Suppressor macrophage (primary cell): ENCODE measurements around the gene NR5A1.

Experiments used
- DNase-seq, 4 experiments: peaks; one replicate each; pipeline ENCODE4 v3.0.0-alpha.2; 2020 to 2022

NR5A1 gene

GRCh38 chr9:124480621-124480981 lies 26.6 kb downstream of the NR5A1 start:
- peak; percentile 17 to 47 (median 33) for DNase-seq

- no peak for DNase-seq
Observed at GRCh38 chr9:124479947-124480620, 27.1 kb downstream of the NR5A1 start.

- DNase-seq = no peak
Observed at GRCh38 chr9:124479371-124479770, 27.8 kb downstream of the NR5A1 start.

- DNase-seq = no peak
Observed at GRCh38 chr9:124478354-124478753, 28.8 kb downstream of the NR5A1 start.

GRCh38 chr9:124477648-124478285 lies 29.4 kb downstream of the NR5A1 start:
- DNase-seq = no peak

- DNase-seq = peak in 3 of 4 experiments; percentile 26 to 46 (median 36)
Observed at GRCh38 chr9:124477211-124477647, 30.0 kb downstream of the NR5A1 start.

GRCh38 chr9:124475868-124476690 lies 31.1 kb downstream of the NR5A1 start:
- peak in 3 of 4 experiments; percentile 25 to 66 (median 38) for DNase-seq

- DNase-seq = no peak
Observed at GRCh38 chr9:124475158-124475867, 31.9 kb downstream of the NR5A1 start.

- DNase-seq = no peak
Observed at GRCh38 chr9:124474151-124474550, 33.0 kb downstream of the NR5A1 start.

GRCh38 chr9:124473310-124473709 lies 33.9 kb downstream of the NR5A1 start:
- DNase-seq = no peak

- DNase-seq = no peak
Observed at GRCh38 chr9:124472770-124473169, 34.4 kb downstream of the NR5A1 start.

- no peak for DNase-seq
Observed at GRCh38 chr9:124471761-124472160, 35.4 kb downstream of the NR5A1 start.

- DNase-seq = no peak
Observed at GRCh38 chr9:124470726-124471125, 36.5 kb downstream of the NR5A1 start.

GRCh38 chr9:124470306-124470705 lies 36.9 kb downstream of the NR5A1 start:
- no peak for DNase-seq

- no peak for DNase-seq
Observed at GRCh38 chr9:124469011-124469832, 38.0 kb downstream of the NR5A1 start.

GRCh38 chr9:124468061-124468740 lies 39.0 kb downstream of the NR5A1 start:
- no peak for DNase-seq

- no peak for DNase-seq
Observed at GRCh38 chr9:124467410-124468060, 39.7 kb downstream of the NR5A1 start.

- no peak for DNase-seq
Observed at GRCh38 chr9:124465736-124466135, 41.5 kb downstream of the NR5A1 start.

GRCh38 chr9:124462739-124463138 lies 44.5 kb downstream of the NR5A1 start:
- DNase-seq = no peak

- no peak for DNase-seq
Observed at GRCh38 chr9:124458441-124458840, 48.8 kb downstream of the NR5A1 start.
